ENCODE results near the gene SNX13.

DNA sequence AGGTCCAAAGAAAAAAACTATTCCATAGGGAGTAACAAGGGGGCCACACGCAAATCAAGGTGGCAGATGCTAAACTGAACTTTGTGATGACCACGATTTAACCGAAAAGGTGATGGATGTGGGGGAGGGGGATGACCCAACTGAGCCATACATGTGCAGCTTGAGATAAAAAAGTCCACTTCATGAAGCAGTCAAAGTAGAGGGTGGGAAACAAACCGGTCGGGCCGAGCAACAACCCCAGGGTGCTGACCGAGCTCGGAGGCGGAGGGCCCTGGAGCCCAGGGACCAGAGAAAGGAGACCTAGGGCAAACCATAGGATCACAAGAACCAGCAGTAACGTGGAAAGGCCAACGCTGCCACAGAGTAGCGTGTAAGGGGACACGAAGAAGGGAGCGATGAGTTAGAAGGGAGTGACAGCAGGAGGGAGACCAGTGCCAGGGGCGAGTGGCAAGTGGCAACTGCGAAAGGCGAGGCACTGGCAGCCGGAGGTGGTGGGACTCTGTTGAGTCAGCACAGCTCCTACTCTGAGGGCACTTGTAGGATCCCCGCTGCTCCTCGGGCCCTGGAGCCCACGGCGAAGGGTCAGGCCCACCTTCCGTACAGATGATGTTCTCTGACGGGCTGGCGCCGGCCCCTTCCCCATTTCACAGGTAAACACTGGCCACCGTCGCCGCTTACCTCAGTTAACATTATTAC is 540 bp downstream of the SNX13 start:
- TF ChIP-seq, protein P1, sequence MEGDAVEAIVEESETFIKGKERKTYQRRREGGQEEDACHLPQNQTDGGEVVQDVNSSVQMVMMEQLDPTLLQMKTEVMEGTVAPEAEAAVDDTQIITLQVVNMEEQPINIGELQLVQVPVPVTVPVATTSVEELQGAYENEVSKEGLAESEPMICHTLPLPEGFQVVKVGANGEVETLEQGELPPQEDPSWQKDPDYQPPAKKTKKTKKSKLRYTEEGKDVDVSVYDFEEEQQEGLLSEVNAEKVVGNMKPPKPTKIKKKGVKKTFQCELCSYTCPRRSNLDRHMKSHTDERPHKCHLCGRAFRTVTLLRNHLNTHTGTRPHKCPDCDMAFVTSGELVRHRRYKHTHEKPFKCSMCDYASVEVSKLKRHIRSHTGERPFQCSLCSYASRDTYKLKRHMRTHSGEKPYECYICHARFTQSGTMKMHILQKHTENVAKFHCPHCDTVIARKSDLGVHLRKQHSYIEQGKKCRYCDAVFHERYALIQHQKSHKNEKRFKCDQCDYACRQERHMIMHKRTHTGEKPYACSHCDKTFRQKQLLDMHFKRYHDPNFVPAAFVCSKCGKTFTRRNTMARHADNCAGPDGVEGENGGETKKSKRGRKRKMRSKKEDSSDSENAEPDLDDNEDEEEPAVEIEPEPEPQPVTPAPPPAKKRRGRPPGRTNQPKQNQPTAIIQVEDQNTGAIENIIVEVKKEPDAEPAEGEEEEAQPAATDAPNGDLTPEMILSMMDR (IDR thresholded peaks at IDR 0.05 in 4 of 5, conservative IDR thresholded peaks at IDR 0.05 in 1 of 5): no peak
- no peak for TF ChIP-seq POLR2A (IDR thresholded peaks at IDR 0.05)
